ENCODE results near the gene PLXNB1.

Gene PLXNB1

DNA sequence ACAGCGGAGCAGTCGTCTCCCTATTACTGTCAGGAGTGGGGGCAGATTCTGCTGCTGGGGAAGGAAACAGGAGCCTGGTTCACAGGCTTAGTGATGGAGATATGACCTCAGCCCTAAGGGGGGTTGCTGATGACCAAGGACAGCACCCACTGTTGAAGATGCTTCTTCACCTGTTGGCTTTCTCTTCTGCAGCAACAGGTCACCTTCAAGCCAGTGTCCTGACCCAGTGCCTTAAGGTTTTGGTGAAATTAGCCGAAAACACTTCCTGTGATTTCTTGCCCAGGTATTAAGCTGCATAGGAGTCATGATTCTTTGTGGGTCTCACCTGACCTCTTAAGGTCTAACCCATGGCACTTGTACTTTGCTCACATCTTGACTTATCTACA lies 30.6 kb upstream of the PLXNB1 start:
- DNase-seq, result no peak
- no peaks in the 10 kb centered on the region for H3K27me3 ChIP-seq
- no peak overlapping the region for H3K4me3 ChIP-seq (ENCODE audit: low read depth, low read length)
- H3K36me3 ChIP-seq, result peaks cover 6% of the 10 kb centered on the region
- H3K9me3 ChIP-seq, result no peaks in the 10 kb centered on the region
- TF ChIP-seq, protein P1, sequence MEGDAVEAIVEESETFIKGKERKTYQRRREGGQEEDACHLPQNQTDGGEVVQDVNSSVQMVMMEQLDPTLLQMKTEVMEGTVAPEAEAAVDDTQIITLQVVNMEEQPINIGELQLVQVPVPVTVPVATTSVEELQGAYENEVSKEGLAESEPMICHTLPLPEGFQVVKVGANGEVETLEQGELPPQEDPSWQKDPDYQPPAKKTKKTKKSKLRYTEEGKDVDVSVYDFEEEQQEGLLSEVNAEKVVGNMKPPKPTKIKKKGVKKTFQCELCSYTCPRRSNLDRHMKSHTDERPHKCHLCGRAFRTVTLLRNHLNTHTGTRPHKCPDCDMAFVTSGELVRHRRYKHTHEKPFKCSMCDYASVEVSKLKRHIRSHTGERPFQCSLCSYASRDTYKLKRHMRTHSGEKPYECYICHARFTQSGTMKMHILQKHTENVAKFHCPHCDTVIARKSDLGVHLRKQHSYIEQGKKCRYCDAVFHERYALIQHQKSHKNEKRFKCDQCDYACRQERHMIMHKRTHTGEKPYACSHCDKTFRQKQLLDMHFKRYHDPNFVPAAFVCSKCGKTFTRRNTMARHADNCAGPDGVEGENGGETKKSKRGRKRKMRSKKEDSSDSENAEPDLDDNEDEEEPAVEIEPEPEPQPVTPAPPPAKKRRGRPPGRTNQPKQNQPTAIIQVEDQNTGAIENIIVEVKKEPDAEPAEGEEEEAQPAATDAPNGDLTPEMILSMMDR (IDR thresholded peaks at IDR 0.05; ENCODE audit: low read depth, low read length), result no peak
- H3K4me1 ChIP-seq, result peaks cover 3% of the 10 kb centered on the region

DNA sequence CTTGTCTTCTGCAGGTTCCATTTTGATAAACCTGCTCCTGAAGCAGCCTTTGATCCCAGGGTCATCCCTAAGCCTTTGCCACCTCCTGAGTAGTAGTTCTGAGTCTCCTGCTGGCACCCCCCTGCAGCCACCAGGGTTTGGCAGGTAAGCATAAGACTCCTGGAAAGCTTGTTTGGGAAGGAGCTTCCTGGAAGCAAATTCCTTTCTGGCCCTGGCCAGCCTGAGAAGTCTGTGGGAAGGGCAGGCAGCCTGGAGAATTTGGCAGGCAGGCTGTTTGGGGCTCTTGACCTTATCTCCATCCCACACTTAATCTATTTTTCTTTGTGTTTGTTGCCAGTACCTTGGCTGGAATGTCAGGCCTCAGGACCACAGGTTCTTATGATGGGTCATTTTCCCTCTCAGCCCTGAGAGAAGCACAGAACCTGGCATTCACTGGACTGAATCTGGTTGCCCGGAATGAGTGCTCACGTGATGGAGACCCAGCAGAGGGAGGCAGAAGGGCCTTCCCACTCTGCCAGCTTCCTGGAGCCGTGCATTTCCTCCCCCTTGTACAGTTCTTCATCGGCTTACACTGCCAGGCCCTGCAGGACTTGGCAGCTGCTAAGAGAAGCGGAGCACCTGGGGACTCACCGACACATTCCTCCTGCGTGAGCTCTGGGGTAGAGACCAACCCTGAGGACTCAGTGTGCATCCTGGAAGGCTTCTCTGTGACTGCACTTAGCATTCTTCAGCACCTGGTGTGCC lies 30.1 kb upstream of the PLXNB1 start:
- no peak for DNase-seq
- no peaks in the 10 kb centered on the region for H3K27me3 ChIP-seq
- no peaks in the 10 kb centered on the region; the same call in 1 of the 2 replicates for H3K4me1 ChIP-seq
- H3K36me3 ChIP-seq, result peaks cover 6% of the 10 kb centered on the region
- no peaks in the 10 kb centered on the region for H3K9me3 ChIP-seq
- TF ChIP-seq, protein P1 (IDR thresholded peaks at IDR 0.05; ENCODE audit: low read depth, low read length), result no peak
- no peak overlapping the region for H3K4me3 ChIP-seq (ENCODE audit: low read depth, low read length)

DNA sequence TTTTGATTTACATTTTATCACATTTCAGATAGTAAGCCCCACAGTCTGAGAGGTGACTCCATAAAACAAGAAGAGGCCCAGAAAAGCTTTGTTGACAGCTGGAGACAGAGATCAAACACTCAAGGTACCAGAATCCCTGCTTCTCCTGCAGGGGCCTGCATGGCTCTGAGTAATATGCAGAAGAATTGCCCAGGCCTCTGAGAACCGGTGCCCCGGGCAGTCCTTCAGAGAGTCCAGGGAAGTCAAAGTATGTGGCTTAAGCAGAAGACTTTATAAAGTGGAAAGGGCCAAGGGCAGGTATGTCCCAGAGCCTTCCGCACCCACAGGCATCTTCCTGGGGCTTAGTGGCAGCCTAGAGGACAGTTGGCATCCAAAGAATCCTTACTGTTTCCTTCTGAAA lies 29.4 kb upstream of the PLXNB1 start:
- H3K27me3 ChIP-seq, result no peaks in the 10 kb centered on the region
- DNase-seq, result no peak
- no peaks in the 10 kb centered on the region for H3K9me3 ChIP-seq
- no peak overlapping the region for H3K4me3 ChIP-seq (ENCODE audit: low read depth, low read length)
- TF ChIP-seq, protein P1 (IDR thresholded peaks at IDR 0.05; ENCODE audit: low read depth, low read length), result no peak
- H3K36me3 ChIP-seq, result peaks cover 6% of the 10 kb centered on the region
- no peaks in the 10 kb centered on the region for H3K4me1 ChIP-seq

DNA sequence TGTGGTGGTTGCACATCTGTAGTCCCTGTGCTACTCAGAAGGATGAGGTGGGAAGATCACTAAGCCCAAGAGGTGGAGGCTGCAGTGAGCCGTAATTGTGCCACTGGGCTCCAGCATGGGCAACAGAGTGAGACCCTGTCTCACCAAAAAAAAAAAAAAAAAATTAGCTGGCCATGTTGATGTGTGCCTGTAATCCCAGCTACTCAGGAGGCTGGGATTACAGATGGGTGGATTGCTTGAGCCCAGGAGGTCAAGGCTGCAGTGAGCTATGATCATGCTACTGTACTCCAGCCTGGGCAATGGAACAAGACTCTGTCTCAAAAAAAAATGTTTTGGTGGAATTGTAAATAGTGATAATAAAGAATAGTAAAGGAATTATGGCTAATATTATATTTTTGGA lies 26.6 kb upstream of the PLXNB1 start:
- Histone ChIP-seq H3K27me3 (no peaks in the 10 kb centered on the region), H3K36me3 (peaks cover 6% of the 10 kb centered on the region), H3K9me3 (no peaks in the 10 kb centered on the region), H3K4me1 (no peaks in the 10 kb centered on the region), H3K4me3 (ENCODE audit: low read depth, low read length) (no peak overlapping the region)
- TF ChIP-seq, protein P1 (IDR thresholded peaks at IDR 0.05; ENCODE audit: low read depth, low read length), result no peak
- DNase-seq, result no peak

DNA sequence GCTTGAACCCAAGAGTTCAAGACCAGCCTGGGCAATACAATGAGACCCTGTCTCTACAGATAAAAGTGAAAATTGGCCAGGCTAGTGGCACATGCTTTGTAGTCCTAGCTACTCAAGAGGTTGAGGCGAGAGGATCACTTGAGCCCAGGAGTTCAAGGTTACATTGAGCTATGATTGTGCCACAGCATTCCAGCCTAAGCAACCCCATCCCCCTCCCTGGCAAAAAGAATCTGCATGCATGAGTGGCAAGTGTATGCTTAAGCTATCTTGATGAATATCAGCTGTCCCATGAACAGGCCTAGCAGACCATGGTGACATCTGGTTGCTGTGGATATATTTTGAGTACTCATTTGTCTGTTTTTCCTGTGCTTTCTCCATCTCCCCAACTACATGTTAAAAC lies 21.4 kb upstream of the PLXNB1 start:
- Histone ChIP-seq H3K4me1 (no peaks in the 10 kb centered on the region), H3K36me3 (no peaks in the 10 kb centered on the region; the same call in 1 of the 2 replicates), H3K9me3 (no peaks in the 10 kb centered on the region), H3K4me3 (ENCODE audit: low read depth, low read length) (no peak overlapping the region), H3K27me3 (no peaks in the 10 kb centered on the region)
- TF ChIP-seq, protein P1 (IDR thresholded peaks at IDR 0.05; ENCODE audit: low read depth, low read length), result no peak
- no peak for DNase-seq

DNA sequence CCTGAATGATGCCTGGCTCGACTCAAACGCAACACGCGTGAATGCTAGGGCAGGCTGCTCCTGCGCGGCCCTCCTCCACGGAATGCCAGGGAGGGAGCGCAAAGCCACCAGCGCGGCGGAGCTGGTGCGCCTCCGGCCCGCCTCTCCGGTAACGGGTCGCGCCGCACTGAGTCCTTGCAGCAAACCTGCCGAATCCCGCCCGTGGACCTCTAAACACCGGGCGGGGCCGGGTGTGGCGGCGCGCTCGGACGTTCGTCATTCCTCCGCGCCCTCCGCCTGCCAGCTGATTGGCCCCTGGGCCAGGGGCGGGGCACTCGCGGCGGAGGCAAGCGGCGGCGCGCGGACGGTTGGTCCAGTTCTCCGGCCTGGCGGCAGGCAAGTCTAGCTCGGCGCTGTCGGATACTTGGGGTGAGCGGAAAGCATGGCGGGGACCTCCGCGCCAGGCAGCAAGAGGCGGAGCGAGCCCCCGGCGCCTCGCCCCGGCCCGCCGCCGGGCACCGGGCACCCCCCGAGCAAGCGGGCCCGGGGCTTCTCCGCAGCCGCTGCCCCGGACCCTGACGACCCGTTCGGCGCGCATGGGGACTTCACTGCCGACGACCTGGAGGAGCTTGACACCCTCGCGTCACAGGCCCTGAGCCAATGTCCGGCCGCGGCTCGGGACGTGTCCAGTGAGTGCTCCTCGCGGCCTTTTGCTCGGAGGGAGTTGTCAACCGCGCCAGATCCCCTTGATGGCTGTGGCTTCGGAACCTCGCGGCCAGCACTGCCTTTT lies 16.7 kb upstream of the PLXNB1 start, which contains the start of gene ATRIP:
Gene ATRIP (plus strand): TSS at position 313 of the 769 bp plus-strand sequence. CDS start 109 bp downstream, at position 422.
- TF ChIP-seq, protein P1 (IDR thresholded peaks at IDR 0.05; ENCODE audit: low read depth, low read length), result no peak

More for the DNA sequence above, 16.7 kb upstream of the PLXNB1 start, which contains the start of gene ATRIP:
- Histone ChIP-seq H3K9me3 (no peaks in the 10 kb centered on the region), H3K27me3 (no peaks in the 10 kb centered on the region), H3K4me3 (ENCODE audit: low read depth, low read length) (peak within 1 kb of the TSS; percentile 73), H3K4me1 (no peaks in the 10 kb centered on the region), H3K36me3 (no peaks in the 10 kb centered on the region; the same call in 1 of the 2 replicates)
- DNase-seq, result peak; percentile 88

Data from BE2C (cell line).